Glutamatergic neuron (in vitro differentiated cells): Measurements from ENCODE around the gene ADK. TPM values are rescaled to one million over a fixed set of nuclear protein-coding genes. Genes with fewer than 3 reads are reported as not detected.

Experiments
- DNase-seq: peaks from one replicate; pipeline ENCODE4 v3.0.0; 2022
- H3K27ac Mint-ChIP-seq: one replicate; pipeline ENCODE4 v1.8.0; 2020; ENCODE audit warnings: mild to moderate bottlenecking, mixed read lengths, inconsistent platforms; ENCODE audit not compliant: unreplicated experiment
- H3K27me3 Mint-ChIP-seq: one replicate; pipeline ENCODE4 v1.8.0; 2020; ENCODE audit warnings: mild to moderate bottlenecking, moderate library complexity, mixed read lengths, inconsistent platforms; ENCODE audit not compliant: unreplicated experiment
- H3K36me3 Mint-ChIP-seq: one replicate; pipeline ENCODE4 v1.8.0; 2020; ENCODE audit warnings: mild to moderate bottlenecking, mixed read lengths, inconsistent platforms; ENCODE audit not compliant: unreplicated experiment
- H3K4me1 Mint-ChIP-seq: one replicate; pipeline ENCODE4 v1.8.0; 2020; ENCODE audit warnings: mild to moderate bottlenecking, low read depth, mixed read lengths, inconsistent platforms; ENCODE audit not compliant: unreplicated experiment
- H3K4me3 Mint-ChIP-seq: one replicate; pipeline ENCODE4 v1.8.0; 2020; ENCODE audit warnings: mild to moderate bottlenecking, mixed read lengths, inconsistent platforms; ENCODE audit not compliant: unreplicated experiment
- H3K9me3 Mint-ChIP-seq: one replicate; pipeline ENCODE4 v1.8.0; 2020; ENCODE audit warnings: mild to moderate bottlenecking, moderate library complexity, mixed read lengths, inconsistent platforms; ENCODE audit not compliant: unreplicated experiment
- CTCF ChIP-seq: fragments of 200-600 bp; sonication (generic); IDR thresholded peaks from one replicate; pipeline ENCODE4 v1.5.0; 2021; ENCODE audit not compliant: partially characterized antibody, unreplicated experiment
- total RNA-seq: library from RNA; stranded (reverse); fragmentation: NEBNext Ultra II Directional; extraction: Animal tissue kit (Norgen Biotek cat#: 25700); gene quantifications from one replicate; pipeline ENCODE4 v1.2.1, GENCODE V29; 2021; ENCODE audit not compliant: unreplicated experiment

ADK gene
- total RNA-seq, 1 donor from 2014 or later = 16.4 TPM

GRCh38 chr10:74189999-74190421 is 39.0 kb downstream of the ADK start:
- H3K9me3 Mint-ChIP-seq = no peaks in the 10 kb centered on the region
- no peak overlapping the region for H3K27ac Mint-ChIP-seq
- TF ChIP-seq CTCF = no peak
- no peaks in the 10 kb centered on the region for H3K4me1 Mint-ChIP-seq
- DNase-seq = no peak
- no peaks in the 10 kb centered on the region for H3K27me3 Mint-ChIP-seq
- no peaks in the 10 kb centered on the region for H3K36me3 Mint-ChIP-seq
- no peak overlapping the region for H3K4me3 Mint-ChIP-seq

GRCh38 chr10:74190494-74190893 is 39.5 kb downstream of the ADK start:
- no peaks in the 10 kb centered on the region for H3K4me1 Mint-ChIP-seq
- no peaks in the 10 kb centered on the region for H3K36me3 Mint-ChIP-seq
- no peak overlapping the region for H3K27ac Mint-ChIP-seq
- H3K9me3 Mint-ChIP-seq = no peaks in the 10 kb centered on the region
- TF ChIP-seq CTCF = no peak
- H3K4me3 Mint-ChIP-seq = no peak overlapping the region
- H3K27me3 Mint-ChIP-seq = no peaks in the 10 kb centered on the region
- DNase-seq = no peak

GRCh38 chr10:74194545-74194944 is 43.5 kb downstream of the ADK start:
- H3K4me3 Mint-ChIP-seq = no peak overlapping the region

GRCh38 chr10:74194999-74195398 is 44.0 kb downstream of the ADK start:
- H3K27me3 Mint-ChIP-seq = no peaks in the 10 kb centered on the region
- no peaks in the 10 kb centered on the region for H3K36me3 Mint-ChIP-seq
- no peak for DNase-seq
- H3K4me3 Mint-ChIP-seq = no peak overlapping the region
- no peak for TF ChIP-seq CTCF
- no peak overlapping the region for H3K27ac Mint-ChIP-seq
- H3K4me1 Mint-ChIP-seq = peaks cover 3% of the 10 kb centered on the region
- H3K9me3 Mint-ChIP-seq = no peaks in the 10 kb centered on the region

More at GRCh38 chr10:74194545-74194944, 43.5 kb downstream of the ADK start:
- no peak for DNase-seq
- H3K9me3 Mint-ChIP-seq = no peaks in the 10 kb centered on the region
- H3K4me1 Mint-ChIP-seq = peaks cover 3% of the 10 kb centered on the region
- H3K27ac Mint-ChIP-seq = no peak overlapping the region
- TF ChIP-seq CTCF = no peak
- no peaks in the 10 kb centered on the region for H3K36me3 Mint-ChIP-seq
- no peaks in the 10 kb centered on the region for H3K27me3 Mint-ChIP-seq

GRCh38 chr10:74199315-74199714 is 48.3 kb downstream of the ADK start:
- no peak overlapping the region for H3K4me3 Mint-ChIP-seq
- peaks cover 3% of the 10 kb centered on the region for H3K4me1 Mint-ChIP-seq
- no peaks in the 10 kb centered on the region for H3K27me3 Mint-ChIP-seq
- no peak for TF ChIP-seq CTCF
- H3K27ac Mint-ChIP-seq = no peak overlapping the region
- no peaks in the 10 kb centered on the region for H3K36me3 Mint-ChIP-seq
- DNase-seq = no peak
- no peaks in the 10 kb centered on the region for H3K9me3 Mint-ChIP-seq
